HEK293T (cell line): ENCODE results near the gene SLC22A31.
A peak's percentile ranks its signal among the peaks of the same experiment; 100 is the strongest.
"Not testable (repeated sequence)": the region's sequence is repeated elsewhere in the genome, so short reads cannot be mapped to it uniquely, and the experiment has no call there.

Source experiments
- CTCF ChIA-PET: fragments of 350-600 bp; formaldehyde crosslinking; extraction: SDS; loops from one replicate; lab custom pipeline; 2021; ENCODE audit warnings: antibody characterized with exemption, inconsistent platforms; lab: Yijun Ruan, JAX
- POLR2A ChIA-PET: fragments of 350-600 bp; formaldehyde crosslinking; extraction: SDS; loops from one replicate; lab custom pipeline; 2020; ENCODE audit warnings: antibody characterized with exemption, inconsistent platforms; lab: Yijun Ruan, JAX
- DNase-seq: peaks from one replicate; pipeline ENCODE4 v3.0.0; 2012; ENCODE audit warnings: mixed read lengths; ENCODE audit errors: extremely low spot score
- ARNT ChIP-seq: fragments of 450-650 bp; IDR thresholded peaks from 2 replicates; pipeline ENCODE4 v1.6.1; 2017; ENCODE audit warnings: mild to moderate bottlenecking
- BHLHE40 ChIP-seq: fragments of 450-650 bp; IDR thresholded peaks from 2 replicates; pipeline ENCODE4 v1.6.1; 2016; ENCODE audit warnings: mild to moderate bottlenecking, moderate library complexity, borderline replicate concordance
- CTBP1 ChIP-seq: fragments of 450-650 bp; IDR thresholded peaks from 2 replicates; pipeline ENCODE4 v1.6.1; 2016; ENCODE audit warnings: borderline replicate concordance
- ELF4 ChIP-seq: fragments of 450-650 bp; IDR thresholded peaks from 2 replicates; pipeline ENCODE4 v1.6.1; 2017; ENCODE audit warnings: antibody characterized with exemption
- FOXA1 ChIP-seq: fragments of 450-650 bp; IDR thresholded peaks from 2 replicates; pipeline ENCODE4 v1.6.1; 2016; ENCODE audit warnings: mild to moderate bottlenecking
- FOXK2 ChIP-seq: fragments of 450-650 bp; IDR thresholded peaks from 2 replicates; pipeline ENCODE4 v1.6.1; 2016; ENCODE audit warnings: mild to moderate bottlenecking
- FOXM1 ChIP-seq: fragments of 450-650 bp; IDR thresholded peaks from 2 replicates; pipeline ENCODE4 v1.6.1; 2017; ENCODE audit warnings: mild to moderate bottlenecking, borderline replicate concordance
- HDGF ChIP-seq: fragments of 450-650 bp; IDR thresholded peaks from 2 replicates; pipeline ENCODE4 v1.6.1; 2017; ENCODE audit warnings: antibody characterized with exemption, borderline replicate concordance
- L3MBTL2 ChIP-seq: fragments of 450-650 bp; conservative IDR thresholded peaks from 2 replicates; pipeline ENCODE4 v1.6.1; 2016; ENCODE audit warnings: mild to moderate bottlenecking
- LEF1 ChIP-seq: fragments of 450-650 bp; IDR thresholded peaks from 2 replicates; pipeline ENCODE4 v1.6.1; 2017; ENCODE audit warnings: mild to moderate bottlenecking, borderline replicate concordance
- NFRKB ChIP-seq: fragments of 450-650 bp; IDR thresholded peaks from 2 replicates; pipeline ENCODE4 v1.6.1; 2016; ENCODE audit warnings: mild to moderate bottlenecking, moderate library complexity
- SP1 ChIP-seq: fragments of 450-650 bp; IDR thresholded peaks from 2 replicates; pipeline ENCODE4 v1.6.1; 2017
- SUZ12 ChIP-seq: fragments of 450-650 bp; IDR thresholded peaks from 2 replicates; pipeline ENCODE4 v1.6.1; 2016; ENCODE audit warnings: mild to moderate bottlenecking
- TARDBP ChIP-seq: fragments of 450-650 bp; IDR thresholded peaks from 2 replicates; pipeline ENCODE4 v1.6.1; 2016
- ZNF384 ChIP-seq: fragments of 450-650 bp; IDR thresholded peaks from 2 replicates; pipeline ENCODE4 v1.6.1; 2016
- TF ChIP-seq, protein P1 (sequence below): fragments of 450-650 bp; IDR thresholded peaks from 2 replicates; pipeline ENCODE4 v1.6.1; 2016

The SLC22A31 gene

DNA sequence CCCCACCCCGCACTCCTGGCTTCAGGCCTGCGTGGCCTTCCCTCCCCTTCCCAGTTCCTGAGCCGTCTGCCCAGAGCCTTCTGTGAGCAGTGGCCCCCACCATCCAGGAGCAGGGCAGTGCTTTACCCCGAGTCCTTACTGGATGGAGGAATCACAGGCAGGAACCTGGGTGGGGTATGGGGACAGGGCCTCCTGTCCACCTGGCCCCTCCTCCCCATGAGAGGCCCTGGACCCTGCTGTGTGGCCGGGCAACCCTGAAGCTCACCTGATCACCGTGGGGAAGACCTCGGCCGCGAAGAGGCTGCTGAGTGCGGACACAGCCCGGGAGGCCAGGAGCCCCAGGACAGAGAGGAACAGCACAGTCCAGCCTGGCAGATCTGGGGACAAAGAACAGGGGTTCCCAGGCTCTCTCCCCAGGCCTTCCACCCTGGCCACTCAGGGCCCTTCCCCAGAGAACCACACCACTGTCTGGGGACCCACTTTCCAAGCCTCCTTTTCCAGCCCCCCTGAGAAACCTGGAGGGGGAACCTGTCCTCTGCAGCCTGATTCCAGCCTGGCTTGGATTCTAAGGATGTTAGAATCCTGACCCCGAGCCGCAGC lies 3.2 kb downstream of the SLC22A31 start:
- no peak for TF ChIP-seq HDGF
- no peak for TF ChIP-seq L3MBTL2
- TF ChIP-seq CTBP1, result no peak
- TF ChIP-seq ELF4, result no peak
- TF ChIP-seq, protein P1, sequence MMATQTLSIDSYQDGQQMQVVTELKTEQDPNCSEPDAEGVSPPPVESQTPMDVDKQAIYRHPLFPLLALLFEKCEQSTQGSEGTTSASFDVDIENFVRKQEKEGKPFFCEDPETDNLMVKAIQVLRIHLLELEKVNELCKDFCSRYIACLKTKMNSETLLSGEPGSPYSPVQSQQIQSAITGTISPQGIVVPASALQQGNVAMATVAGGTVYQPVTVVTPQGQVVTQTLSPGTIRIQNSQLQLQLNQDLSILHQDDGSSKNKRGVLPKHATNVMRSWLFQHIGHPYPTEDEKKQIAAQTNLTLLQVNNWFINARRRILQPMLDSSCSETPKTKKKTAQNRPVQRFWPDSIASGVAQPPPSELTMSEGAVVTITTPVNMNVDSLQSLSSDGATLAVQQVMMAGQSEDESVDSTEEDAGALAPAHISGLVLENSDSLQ, result no peak
- TF ChIP-seq LEF1, result no peak
- TF ChIP-seq ZNF384, result no peak
- no peak for TF ChIP-seq TARDBP
- TF ChIP-seq SUZ12, result no peak
- TF ChIP-seq BHLHE40, result no peak
- no peak for TF ChIP-seq FOXM1
- TF ChIP-seq ARNT, result no peak
- TF ChIP-seq FOXA1, result no peak
- TF ChIP-seq SP1, result no peak
- TF ChIP-seq NFRKB, result no peak
- TF ChIP-seq FOXK2, result no peak
- POLR2A ChIA-PET, result interaction anchor here (1.9 kb wide), 1 partner anchor 20 kb away, joined by 6 read pairs; the partner anchor contains the start of gene ZNF778
- DNase-seq, result no peak
- CTCF ChIA-PET, result no interaction called here

DNA sequence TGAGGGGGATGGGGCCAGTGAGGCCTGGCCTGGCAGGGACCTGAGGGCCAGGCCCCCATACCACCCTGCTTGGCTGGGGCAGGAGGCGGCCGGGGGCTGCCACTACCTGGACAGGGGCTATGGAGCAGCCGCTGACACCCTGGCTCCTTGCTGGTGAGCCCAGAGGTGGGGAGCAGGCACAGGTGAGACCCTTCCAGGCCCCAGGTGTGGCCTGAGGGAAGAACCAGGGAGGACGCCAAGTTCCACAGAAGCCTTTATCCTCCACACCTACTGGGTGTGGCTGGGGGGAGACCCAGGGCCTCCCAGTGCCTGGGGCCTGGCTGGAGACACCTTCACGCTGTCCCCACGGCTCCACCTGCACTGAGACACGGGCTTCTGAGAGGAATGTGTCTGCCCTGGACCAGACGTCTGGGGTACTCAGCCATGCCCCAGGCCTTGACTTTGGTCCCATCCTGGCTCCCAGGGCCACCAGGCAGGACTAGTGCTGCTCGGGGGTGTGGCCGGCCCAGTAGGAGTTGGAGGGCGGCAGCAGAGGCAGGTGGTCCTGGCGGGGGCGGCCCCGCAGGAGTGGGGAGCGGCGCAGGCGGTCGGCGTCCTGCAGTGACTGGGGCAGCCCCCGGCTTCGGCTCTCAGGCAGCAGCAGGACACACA lies 4.7 kb downstream of the SLC22A31 start:
- POLR2A ChIA-PET, result no interaction called here
- no peak for DNase-seq
- CTCF ChIA-PET, result no interaction called here
- TF ChIP-seq ELF4 (no peak), SP1 (no peak), LEF1 (no peak), SUZ12 (no peak), BHLHE40 (no peak), TARDBP (no peak), L3MBTL2 (no peak), ZNF384 (no peak), ARNT (no peak), NFRKB (no peak), HDGF (no peak), FOXK2 (no peak), CTBP1 (no peak), FOXA1 (no peak), FOXM1 (no peak)
- TF ChIP-seq, protein P1, result no peak

DNA sequence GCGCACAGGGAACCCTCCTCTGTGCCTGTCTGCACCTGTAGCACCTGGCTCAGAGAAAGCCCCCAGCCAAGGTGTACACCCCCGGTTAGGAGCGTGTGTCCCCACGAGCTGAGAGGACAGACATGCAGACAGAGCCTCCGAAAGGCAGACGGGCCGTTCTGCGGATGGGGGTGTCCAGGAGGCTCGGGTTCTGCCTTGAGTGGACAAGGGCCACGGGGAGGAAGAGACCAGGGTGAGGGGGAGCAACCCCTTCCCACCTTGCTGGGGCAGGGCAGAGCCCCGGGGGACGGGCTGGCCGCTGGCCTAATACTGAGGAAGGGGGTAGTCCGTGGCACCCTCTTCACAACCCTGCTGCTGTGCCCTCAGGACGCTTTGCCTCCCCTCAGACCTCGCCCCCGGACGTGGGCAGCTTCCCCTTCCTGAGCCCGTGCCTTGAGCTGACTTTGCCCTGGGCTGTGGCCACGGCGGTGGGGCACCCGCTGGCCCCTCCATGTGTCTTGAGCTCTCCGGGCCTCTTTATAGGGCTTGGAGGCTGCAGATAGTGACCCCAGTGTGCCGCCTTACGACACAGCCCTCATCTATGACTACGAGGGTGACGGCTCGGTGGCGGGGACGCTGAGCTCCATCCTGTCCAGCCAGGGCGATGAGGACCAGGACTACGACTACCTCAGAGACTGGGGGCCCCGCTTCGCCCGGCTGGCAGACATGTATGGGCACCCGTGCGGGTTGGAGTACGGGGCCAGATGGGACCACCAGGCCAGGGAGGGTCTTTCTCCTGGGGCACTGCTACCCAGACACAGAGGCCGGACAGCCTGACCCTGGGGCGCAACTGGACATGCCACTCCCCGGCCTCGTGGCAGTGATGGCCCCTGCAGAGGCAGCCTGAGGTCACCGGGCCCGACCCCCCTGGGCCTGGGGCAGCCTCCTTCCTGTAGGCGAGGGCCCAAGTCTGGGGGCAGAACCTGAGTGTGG lies 5.7 kb downstream of the SLC22A31 start:
- CTCF ChIA-PET, result no interaction called here
- TF ChIP-seq HDGF, result no peak
- no peak for TF ChIP-seq FOXA1
- TF ChIP-seq ELF4, result no peak

DNA sequence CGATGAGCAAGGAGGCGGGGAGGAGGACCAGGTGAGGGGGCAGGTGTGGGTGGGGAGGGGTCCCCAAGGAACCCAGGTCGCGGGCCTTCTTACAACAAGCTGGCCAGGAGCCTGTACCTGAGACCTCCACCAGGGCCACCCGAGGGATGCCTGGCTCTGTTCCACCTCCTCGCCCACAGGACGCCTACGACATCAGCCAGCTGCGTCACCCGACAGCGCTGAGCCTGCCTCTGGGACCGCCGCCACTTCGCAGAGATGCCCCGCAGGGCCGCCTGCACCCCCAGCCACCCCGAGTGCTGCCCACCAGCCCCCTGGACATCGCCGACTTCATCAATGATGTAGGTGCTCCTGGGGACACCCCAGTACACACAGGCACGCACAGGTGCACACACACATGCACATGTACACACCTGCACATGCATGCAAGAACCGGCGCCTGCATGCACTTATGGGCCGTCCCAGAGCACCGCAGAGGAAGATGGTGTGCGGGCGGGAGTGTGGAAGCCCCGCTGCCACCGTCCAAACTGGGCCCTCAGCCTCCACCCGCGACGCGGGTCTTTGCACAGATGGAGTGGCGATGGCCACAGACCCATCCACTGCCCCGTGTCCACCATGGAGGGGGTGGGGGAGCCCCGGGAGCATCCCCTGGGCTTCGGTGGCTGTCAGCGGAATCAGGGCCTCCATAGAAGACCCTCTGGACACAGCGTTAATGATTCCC lies 6.6 kb downstream of the SLC22A31 start:
- DNase-seq, result no peak
- no peak for TF ChIP-seq FOXK2
- no peak for TF ChIP-seq LEF1
- TF ChIP-seq TARDBP, result no peak
- TF ChIP-seq ELF4, result no peak
- no peak for TF ChIP-seq HDGF
- no peak for TF ChIP-seq FOXM1
- TF ChIP-seq ZNF384, result no peak
- TF ChIP-seq BHLHE40, result no peak
- TF ChIP-seq NFRKB, result no peak
- TF ChIP-seq ARNT, result no peak
- TF ChIP-seq SUZ12, result no peak
- no peak for TF ChIP-seq L3MBTL2
- TF ChIP-seq CTBP1, result no peak
- TF ChIP-seq, protein P1, result no peak
- no peak for TF ChIP-seq SP1
- no peak for TF ChIP-seq FOXA1
- CTCF ChIA-PET, result no interaction called here
- POLR2A ChIA-PET, result no interaction called here

More for the DNA sequence above, 5.7 kb downstream of the SLC22A31 start:
- DNase-seq, result no peak
- POLR2A ChIA-PET, result interaction anchor here (1.1 kb wide), 1 partner anchor 385 kb away, joined by 3 read pairs; no protein-coding TSS in a partner anchor

DNA sequence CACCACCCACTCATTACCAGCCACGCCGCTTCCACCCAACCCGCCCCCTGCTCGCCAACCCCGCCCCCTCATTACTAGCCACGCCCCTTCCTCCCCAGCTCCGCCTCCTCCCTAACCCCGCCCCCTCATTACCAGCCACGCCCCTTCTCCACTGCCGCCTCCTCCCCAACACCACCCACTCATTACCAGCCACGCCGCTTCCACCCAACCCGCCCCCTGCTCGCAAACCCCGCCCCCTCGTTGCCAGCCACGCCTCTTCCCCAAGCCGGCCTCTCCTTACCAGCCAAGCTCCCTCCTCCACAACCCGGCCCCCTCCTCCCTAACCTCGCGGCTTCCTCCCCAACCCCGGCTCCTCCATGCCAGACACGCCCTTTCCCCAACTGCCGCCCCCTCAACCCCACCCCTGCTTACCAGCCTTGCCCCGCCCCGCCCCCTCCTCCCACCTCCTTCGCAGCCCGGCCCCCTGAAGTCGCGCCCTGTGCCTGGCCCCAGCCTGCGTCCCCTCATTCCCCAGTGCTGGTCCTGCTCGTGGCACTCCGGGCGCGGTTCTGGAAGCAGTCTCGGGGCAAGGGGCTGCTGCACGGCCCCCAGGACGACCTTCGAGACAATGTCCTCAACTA lies 7.3 kb downstream of the SLC22A31 start:
- POLR2A ChIA-PET, result no interaction called here
- DNase-seq, result peak; percentile 93

DNA sequence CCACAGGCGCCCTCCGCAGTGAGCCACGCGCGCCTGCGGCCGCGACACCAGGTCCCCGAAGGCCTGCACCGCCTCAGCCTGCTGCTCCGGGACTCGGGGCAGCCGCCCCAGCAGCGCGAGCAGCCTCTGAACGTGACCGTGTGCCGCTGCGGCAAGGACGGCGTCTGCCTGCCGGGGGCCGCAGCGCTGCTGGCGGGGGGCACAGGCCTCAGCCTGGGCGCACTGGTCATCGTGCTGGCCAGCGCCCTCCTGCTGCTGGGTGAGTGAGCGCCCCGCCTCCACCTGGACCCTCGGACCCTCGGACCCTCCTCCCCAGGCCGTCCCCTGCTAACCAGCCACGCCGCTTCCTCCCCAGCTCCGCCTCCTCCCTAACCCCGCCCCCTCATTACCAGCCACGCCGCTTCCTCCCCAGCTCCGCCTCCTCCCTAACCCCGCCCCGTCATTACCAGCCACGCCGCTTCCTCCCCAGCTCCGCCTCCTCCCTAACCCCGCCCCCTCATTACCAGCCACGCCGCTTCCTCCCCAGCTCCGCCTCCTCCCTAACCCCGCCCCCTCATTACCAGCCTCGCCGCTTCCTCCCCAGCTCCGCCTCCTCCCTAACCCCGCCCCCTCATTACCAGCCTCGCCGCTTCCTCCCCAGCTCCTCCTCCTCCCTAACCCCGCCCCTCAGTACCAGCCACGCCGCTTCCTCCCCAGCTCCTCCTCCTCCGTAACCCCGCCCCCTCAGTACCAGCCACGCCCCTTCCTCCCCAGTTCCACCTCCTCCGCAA lies 8.0 kb downstream of the SLC22A31 start:
- CTCF ChIA-PET, POLR2A ChIA-PET: not testable (repeated sequence)
- peak; percentile 75 for DNase-seq

More for the DNA sequence above, 7.3 kb downstream of the SLC22A31 start:
- CTCF ChIA-PET, result no interaction called here
- no peak for TF ChIP-seq ZNF384
- TF ChIP-seq CTBP1, result no peak
- TF ChIP-seq LEF1, result no peak
- TF ChIP-seq ELF4, result no peak
- no peak for TF ChIP-seq ARNT
- TF ChIP-seq BHLHE40, result no peak
- TF ChIP-seq SUZ12, result no peak
- no peak for TF ChIP-seq FOXM1
- no peak for TF ChIP-seq HDGF
- TF ChIP-seq FOXK2, result no peak
